ENCODE measurements around the gene MMP15. TPM values are rescaled to one million over a fixed set of nuclear protein-coding genes. Genes with fewer than 3 reads are reported as not detected.

Gene MMP15
- total RNA-seq, 2 donors from 2014 or later, result 2.1 to 3.8 TPM

DNA sequence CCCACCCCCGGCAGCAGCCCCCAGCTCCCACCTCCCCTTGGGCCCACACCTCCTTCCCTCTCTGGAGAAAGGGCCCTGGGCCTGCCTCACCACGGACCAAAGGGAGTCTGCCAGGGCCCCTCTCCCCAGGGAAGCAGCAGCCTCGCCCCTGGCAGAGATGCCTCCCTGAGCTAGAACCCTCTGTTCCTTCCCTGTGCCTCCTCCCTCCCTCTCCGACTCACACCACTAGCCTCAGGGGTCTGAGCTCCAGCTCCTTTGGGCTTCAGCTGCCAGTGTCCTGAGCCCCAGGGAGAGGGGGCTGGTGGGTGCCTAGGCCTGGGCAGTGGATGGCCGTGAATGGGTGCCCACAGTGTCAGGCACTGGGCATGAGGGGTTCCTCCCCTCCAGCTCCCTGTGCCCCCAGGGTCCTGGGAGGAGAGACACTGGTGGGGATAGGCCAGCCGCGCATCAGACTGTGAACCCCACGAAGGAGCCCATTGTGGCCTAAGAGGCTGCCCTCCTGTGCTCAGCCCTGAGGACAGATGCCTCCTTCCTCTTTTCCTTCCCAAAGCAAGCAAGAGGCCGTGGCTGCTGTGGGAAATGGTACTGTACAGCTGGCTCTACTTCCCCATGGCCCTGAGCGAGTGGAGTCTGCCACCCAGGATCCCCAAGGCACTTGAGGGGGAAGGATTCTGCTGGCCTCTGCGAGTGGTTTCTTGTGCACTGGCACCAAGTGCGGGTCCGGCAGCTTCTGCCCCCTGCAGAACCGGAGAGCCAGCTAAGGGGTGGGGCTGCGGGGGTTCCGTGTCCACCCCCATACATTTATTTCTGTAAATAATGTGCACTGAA is 20.7 kb downstream of the MMP15 start:
- Histone ChIP-seq H3K9me3 (no peaks in the 10 kb centered on the region), H3K36me3 (no peaks in the 10 kb centered on the region), H3K27ac (no peak overlapping the region), H3K4me3 (no peak overlapping the region), H3K27me3 (replicated peaks; ENCODE audit: insufficient read depth) (no peaks in the 10 kb centered on the region), H3K4me1 (ENCODE audit: control insufficient read depth in 1 of 2, low read depth in 2 of 2) (no peaks in the 10 kb centered on the region)
- ATAC-seq (ENCODE audit: insufficient number of reproducible peaks, low FRiP score, low read depth) (no peak), DNase-seq (ENCODE audit: low spot score) (no peak)
- TF ChIP-seq, protein P1, sequence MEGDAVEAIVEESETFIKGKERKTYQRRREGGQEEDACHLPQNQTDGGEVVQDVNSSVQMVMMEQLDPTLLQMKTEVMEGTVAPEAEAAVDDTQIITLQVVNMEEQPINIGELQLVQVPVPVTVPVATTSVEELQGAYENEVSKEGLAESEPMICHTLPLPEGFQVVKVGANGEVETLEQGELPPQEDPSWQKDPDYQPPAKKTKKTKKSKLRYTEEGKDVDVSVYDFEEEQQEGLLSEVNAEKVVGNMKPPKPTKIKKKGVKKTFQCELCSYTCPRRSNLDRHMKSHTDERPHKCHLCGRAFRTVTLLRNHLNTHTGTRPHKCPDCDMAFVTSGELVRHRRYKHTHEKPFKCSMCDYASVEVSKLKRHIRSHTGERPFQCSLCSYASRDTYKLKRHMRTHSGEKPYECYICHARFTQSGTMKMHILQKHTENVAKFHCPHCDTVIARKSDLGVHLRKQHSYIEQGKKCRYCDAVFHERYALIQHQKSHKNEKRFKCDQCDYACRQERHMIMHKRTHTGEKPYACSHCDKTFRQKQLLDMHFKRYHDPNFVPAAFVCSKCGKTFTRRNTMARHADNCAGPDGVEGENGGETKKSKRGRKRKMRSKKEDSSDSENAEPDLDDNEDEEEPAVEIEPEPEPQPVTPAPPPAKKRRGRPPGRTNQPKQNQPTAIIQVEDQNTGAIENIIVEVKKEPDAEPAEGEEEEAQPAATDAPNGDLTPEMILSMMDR (IDR thresholded peaks at IDR 0.05), result no peak

GRCh38 chr16:58046936-58047335 is 21.4 kb downstream of the MMP15 start:
- H3K36me3 ChIP-seq, result no peaks in the 10 kb centered on the region
- DNase-seq (ENCODE audit: low spot score) (no peak), ATAC-seq (ENCODE audit: insufficient number of reproducible peaks, low FRiP score, low read depth) (no peak)
- H3K27ac ChIP-seq, result no peak overlapping the region
- H3K27me3 ChIP-seq (replicated peaks; ENCODE audit: insufficient read depth), result no peaks in the 10 kb centered on the region
- no peak overlapping the region for H3K4me3 ChIP-seq
- no peaks in the 10 kb centered on the region for H3K9me3 ChIP-seq
- TF ChIP-seq, protein P1 (IDR thresholded peaks at IDR 0.05), result no peak
- no peaks in the 10 kb centered on the region for H3K4me1 ChIP-seq (ENCODE audit: control insufficient read depth in 1 of 2, low read depth in 2 of 2)

DNA sequence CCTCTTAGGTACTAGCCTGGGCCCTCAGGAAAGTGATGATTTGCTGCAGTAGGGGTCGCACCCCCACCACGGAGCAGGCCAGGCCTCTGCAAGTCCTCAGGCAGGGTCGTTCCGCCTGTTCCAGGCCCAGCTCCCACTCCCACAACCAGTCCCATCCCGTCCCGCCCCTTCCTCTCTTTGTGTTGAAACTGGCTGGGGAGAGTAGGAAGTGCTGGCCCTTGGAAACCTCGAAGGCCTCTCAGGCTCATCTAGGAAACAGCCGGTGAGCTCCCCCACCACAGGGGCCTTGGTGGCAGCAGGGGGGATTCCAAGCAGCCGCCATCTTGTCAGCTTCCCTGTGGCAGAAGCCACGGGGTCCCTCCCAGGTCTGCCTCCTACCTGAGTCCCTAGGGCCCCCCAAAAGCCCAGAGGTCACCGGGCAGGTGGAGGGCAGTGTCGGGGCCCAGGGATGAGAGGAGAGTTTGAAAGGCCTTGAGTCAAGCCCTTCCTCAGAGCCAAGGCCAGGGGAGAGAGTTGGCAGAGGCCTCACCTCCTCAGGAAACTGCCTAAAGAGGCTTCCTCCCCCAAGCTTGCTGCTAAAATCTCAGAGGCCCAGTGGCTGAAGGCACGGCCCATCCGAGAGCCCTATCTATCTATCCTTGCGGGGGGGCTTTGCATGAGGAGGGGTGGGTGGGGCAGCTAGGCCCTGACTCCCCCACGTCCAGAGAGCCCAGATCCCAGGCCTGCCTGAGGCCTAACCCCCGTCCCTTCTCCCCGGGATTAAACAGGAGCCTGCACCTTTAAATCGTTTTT is 22.2 kb downstream of the MMP15 start:
- Histone ChIP-seq H3K36me3 (no peaks in the 10 kb centered on the region), H3K27ac (no peak overlapping the region), H3K27me3 (replicated peaks; ENCODE audit: insufficient read depth) (no peaks in the 10 kb centered on the region), H3K4me3 (no peak overlapping the region), H3K4me1 (ENCODE audit: control insufficient read depth in 1 of 2, low read depth in 2 of 2) (no peaks in the 10 kb centered on the region), H3K9me3 (no peaks in the 10 kb centered on the region)
- TF ChIP-seq, protein P1 (IDR thresholded peaks at IDR 0.05), result no peak
- no peak for DNase-seq (ENCODE audit: low spot score)
- ATAC-seq (ENCODE audit: insufficient number of reproducible peaks, low FRiP score, low read depth), result no peak

DNA sequence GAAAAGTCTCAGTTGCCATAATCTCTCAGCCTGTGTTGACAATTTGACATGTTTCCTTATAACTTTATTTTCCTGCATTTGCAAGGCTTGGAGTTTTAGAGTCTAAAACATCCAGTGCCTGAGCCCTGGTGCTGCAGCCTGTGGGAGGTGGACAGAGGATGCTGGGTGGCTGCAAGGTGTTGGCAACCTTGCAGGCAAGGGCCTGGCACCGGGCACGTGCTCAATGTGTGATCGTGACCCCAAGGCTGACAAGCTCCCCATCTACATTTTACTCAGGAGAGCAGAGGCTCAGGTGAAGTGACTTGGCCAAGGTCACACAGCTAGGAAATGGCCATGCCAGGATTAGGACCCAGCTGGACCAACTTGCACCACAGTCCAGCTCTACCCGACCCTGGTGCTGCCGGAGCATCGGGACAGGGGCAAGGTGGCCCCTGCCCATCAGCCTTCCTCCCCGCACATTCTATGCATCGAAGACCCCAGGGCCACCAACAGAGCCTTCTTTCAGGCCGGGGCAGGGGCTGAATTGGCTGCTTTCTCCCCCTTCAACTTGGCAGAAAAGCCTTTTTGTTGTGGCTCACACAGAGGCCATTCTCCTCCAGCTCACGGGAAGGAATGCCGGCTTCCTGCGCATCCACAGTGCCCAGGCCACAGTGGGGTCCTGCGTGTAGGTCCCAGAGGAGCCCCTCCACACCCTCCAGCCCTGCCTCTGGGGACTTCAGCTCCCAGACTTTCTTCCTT is 23.1 kb downstream of the MMP15 start:
- Histone ChIP-seq H3K27ac (no peak overlapping the region), H3K4me1 (ENCODE audit: control insufficient read depth in 1 of 2, low read depth in 2 of 2) (no peaks in the 10 kb centered on the region), H3K36me3 (no peaks in the 10 kb centered on the region), H3K9me3 (no peaks in the 10 kb centered on the region), H3K4me3 (no peak overlapping the region), H3K27me3 (replicated peaks; ENCODE audit: insufficient read depth) (no peaks in the 10 kb centered on the region)
- TF ChIP-seq, protein P1 (IDR thresholded peaks at IDR 0.05), result no peak
- no peak for DNase-seq (ENCODE audit: low spot score)
- ATAC-seq (ENCODE audit: insufficient number of reproducible peaks, low FRiP score, low read depth), result no peak

All from thoracic aorta (tissue), 2 donors.